Fibroblast of skin of scalp (primary cell): ENCODE results near the gene C20orf202. TPM values are rescaled to one million over a fixed set of nuclear protein-coding genes. Genes with fewer than 3 reads are reported as not detected.

ENCODE experiments used
- DNase-seq: peaks from one replicate; pipeline ENCODE4 v3.0.0-alpha.2; 2013
- polyA plus RNA-seq, 2 experiments: library from polyadenylated mRNA; unstranded; fragments of 120-200 nt; gene quantifications; one replicate each; pipeline ENCODE4 v1.2.1, GENCODE V29; 2013; ENCODE audit not compliant: insufficient read length in 2 of 2

C20orf202 gene
- polyA plus RNA-seq (2013, experiment 1 of 2; ENCODE audit: insufficient read length), result not detected
- polyA plus RNA-seq (2013, experiment 2 of 2; ENCODE audit: insufficient read length), result not detected

DNA sequence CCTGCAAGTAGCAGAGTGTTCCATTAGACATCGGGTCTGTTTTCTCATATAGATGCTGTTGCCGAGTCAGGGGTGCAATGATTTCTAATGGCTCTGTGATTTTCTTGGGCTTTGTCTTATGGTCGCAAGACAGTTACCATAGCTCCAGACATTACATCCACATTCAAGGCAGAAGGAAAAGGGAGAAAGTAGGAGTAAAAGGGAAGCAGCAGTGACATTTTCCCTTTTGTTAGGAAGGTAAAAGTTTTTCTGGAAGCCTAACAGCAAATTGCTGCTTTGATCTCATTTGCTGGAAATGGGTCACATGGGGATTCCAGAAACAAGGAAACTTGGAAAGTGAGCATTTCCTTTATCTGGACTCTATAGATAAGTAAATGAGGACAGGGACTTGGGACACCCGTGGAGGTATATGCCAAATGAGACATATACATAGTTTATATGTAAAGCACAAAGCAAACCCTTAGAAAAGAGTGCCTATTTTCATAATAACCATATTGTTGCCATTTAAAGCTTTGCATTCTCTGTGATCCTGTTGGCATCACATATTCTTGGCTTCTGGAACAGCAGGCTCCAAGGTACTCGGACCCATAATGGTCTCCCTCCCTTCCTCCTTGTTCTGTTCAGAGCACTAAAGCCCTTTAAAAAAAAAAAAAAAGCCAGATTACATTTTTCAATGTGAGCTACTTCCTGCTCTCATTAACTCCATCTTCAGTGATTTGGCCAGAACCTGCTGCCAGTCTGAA is at the start of gene C20orf202:
Gene C20orf202, plus strand, starts transcription at position 693 of the 743 bp plus-strand sequence. CDS start 132 bp downstream, outside the sequence.
- no peak for DNase-seq

DNA sequence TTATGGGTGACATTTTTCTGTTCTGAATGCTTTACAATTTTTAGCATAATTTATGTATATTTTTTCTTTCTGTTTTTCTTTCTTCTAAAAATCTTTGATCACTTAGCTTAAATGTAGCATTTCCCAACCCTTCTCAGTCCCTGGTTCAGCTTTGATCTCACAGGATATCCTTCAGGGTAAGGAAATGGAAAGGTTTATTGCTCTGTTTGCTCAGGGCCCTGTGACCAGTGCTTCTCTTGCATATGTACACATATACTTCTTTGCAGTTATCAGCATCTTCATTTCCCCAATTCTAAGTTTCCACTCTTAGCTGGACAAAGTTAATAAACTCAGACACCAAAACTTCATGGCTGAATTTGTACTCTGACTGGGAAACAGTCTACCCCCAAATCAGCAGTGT is 49.0 kb upstream of the C20orf202 start:
- no peak for DNase-seq

DNA sequence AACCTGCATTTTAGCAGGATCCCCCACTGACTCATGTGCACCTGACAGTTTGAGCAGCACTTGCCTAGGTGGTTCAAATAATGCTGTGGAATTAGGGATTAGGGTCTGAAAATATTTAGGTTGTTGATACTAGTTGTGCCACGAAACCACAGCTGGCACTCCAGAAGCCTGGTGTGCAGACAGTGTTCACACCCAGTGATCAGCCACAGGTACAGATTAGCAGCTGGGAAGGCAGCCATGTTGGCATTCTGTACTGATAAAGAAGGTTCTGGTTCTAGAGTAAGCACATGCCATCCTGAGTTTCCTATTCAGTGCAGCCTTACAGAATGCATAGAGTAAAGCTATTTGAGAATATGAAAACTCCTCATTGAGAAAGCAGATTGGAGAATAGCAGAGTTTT is 48.6 kb upstream of the C20orf202 start:
- no peak for DNase-seq

DNA sequence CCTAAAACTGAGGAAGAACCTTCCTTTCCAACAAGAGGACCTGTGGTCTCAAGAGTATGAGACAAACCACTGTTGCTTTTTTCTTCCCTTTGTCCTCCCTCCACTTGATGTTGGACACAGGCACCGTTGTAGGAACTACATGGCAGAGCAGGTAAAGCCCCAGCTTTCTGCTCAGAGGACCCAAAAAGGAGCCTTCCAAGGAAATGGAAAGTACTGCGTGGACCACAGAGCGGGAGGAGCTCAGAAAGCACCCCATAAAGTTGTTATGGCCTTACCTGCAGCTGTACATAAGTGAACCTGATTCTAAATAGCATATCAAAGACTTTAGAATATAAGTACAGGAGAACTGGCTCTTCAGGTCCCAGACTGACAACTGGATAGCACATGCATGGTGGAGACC is 47.9 kb upstream of the C20orf202 start:
- DNase-seq, result no peak

DNA sequence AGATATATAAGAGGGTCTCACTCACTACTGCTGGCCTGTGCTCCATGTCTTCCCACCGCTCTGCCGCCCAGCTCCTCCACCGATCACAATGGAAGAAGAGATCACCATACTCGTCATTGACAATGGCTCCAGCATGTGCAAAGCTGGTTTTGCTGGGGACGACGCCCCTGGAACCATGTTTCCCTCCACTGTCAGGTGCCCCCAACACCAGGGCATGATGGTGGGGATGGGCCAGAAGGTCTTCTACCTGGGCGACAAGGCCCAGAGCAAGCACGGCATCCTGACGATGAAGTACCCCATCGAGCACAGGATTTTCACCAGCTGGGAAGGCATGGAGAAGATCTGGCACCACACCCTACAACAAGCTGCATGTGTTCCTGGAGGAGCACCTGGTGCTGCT is 42.8 kb upstream of the C20orf202 start:
- no peak for DNase-seq

DNA sequence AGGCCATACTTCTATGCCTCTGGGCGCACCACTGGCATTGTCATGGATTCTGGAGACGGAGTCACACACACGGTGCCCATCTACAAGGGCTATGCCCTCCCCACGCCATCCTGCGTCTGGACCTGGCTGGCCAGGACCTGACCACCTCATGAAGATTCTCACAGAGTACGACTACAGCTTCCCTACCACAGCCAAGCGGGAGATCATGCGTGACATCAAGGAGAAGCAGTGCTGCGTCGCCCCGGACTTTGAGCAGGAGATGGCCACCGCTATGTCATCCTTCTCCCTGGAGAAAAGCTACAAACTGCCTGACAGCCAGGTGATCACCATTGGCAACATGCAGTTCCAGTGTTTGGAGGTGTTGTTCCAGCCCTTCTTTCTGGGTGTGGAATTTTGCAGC is 42.3 kb upstream of the C20orf202 start:
- no peak for DNase-seq

DNA sequence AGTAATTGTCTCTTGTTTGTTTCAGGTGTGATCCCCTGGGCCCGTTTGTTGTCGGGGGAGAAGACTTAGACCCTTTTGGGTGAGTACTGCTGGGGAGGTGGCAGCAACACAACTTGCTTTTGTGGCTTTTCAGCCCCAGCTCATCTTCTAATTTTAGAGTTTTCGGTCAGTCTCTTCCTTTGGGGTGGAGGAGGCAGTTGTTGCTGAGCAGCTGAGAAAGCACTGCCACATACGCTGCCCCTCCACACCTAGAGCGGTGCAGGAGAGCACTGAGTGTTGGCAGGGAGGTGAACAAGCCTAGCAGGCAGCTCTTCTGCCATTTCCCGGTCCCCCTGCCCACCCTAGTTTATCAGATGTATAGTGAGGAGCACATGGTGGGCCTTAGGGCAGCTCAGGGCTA is 40.1 kb upstream of the C20orf202 start:
- no peak for DNase-seq

DNA sequence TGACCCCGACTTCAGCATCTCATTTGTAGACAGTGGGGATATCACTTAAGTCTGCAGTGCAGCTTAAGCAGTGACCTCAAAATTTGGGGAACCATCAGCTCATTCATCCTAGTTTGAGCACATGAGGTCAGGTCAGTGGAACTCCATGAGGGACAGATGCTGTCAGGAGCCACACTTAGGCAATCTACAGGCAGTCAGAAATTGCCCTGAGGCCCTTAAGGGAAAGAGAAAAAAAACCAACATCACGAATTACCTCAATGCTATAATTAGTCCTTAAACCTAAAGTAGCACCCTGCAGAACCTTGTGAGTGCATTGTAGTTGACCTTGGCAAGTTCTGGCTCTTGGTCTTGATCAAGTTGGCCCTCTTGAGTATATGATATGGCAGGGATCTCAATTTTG is 39.6 kb upstream of the C20orf202 start:
- DNase-seq, result no peak

DNA sequence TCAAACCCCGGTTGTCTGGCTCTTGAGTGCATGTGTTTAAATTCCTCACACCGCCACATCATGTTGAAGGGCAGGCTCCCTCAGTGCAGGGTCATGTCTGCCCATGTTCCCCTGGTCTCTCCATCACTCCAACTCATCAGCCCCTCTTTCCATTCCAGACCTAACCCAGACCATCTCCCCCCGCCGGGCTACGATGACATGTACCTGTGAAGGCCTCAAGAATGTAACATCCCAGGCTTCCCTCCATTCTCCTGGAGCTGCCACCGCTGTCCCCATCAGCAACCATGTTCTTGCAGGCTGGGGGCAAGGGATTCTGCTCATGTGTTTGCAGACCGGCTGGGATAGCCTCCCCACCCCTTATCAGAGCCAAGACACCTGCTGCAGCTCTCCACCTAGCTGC is 38.4 kb upstream of the C20orf202 start:
- DNase-seq, result no peak

DNA sequence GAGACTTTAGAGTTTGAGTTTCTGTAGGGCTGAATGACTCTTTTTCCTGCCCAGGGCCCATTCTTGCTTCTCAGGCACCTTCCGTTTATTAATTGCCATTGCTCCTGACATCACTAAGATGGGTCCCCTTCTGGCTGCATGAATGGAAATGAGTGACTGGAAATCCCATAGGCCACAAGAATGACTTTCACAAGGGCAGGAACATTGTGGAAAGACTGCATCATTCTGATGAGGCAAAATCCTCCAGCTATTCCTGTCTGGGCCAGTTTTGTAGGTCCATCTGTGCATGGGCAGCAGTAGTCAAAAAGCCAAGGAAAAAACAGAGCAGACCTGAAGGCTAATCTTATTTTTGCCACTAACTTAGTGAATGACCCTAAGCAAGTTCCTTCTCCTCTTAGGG is 37.7 kb upstream of the C20orf202 start:
- no peak for DNase-seq

DNA sequence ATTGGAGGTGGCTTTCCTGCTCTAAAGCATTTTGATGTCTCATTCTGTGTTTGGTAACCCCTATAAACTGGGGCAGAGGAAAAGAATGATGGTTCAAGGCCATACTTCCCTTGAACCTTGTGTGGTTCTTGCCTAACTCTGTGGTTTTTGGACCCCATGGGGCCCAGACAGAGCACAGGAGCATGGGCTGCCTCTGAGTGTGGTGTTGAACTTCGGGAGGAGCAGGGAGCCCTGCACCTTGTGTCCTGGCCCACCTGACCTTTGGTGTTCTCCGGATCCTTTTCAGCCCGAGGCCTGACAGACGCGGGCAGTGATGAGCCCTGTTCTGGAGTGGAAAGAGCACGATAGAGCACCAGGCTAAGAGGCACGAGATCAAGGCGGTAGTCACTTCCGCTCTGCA is 37.3 kb upstream of the C20orf202 start:
- no peak for DNase-seq

DNA sequence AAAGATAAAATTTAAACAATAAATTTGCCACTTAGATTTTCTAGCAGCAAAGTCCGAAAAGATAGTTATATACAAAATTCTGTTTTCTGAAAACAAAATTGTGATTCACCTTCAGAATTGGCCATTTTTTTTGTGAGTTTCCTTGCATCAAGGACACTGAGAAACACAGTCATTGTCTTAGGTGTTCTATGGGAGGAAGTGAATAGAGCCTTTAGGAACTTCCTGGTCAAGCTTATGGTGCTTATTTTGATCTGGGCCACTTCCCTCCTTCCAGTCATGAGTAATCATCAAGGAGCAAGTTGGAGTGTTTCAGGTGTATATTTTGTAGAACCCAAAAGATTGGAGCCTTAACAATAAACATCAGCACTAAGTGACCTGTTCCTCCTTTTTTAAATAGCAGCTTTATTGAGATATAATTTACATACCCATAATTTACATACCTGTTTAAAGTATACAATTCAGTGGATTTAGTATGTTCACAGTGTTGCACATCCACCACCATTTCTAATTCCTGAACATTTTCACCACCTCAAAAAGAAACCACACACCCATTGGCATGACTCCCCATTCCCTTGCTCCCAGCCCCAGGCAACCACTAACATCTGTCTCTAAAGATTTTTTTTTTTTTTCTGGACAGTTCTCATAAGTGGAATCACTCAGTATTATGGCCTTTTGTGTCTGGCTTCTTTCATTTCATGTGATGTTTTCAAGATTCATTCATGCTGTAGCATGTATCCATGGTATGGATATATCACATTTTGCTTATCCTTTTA is 36.1 kb upstream of the C20orf202 start:
- DNase-seq, result no peak

DNA sequence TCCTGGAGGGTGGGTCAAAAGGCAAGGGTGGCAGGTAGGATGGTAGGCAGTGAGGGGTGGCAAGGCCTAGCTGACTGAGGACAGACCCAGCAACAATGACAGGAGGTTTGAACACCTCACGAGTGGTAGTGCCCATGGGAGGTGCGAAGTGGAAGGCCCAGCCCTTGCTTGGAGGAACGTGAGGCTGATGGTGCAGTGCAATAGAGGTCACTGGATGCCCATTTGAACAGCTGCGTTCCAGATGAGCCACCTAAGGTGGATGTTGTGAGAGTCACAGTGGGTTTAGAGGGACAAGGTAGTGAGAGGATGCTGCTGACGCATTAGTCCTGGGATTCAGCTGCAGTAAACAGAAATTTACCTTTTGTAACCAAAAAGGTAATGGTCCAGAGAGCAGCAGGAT is 34.0 kb upstream of the C20orf202 start:
- DNase-seq, result no peak

DNA sequence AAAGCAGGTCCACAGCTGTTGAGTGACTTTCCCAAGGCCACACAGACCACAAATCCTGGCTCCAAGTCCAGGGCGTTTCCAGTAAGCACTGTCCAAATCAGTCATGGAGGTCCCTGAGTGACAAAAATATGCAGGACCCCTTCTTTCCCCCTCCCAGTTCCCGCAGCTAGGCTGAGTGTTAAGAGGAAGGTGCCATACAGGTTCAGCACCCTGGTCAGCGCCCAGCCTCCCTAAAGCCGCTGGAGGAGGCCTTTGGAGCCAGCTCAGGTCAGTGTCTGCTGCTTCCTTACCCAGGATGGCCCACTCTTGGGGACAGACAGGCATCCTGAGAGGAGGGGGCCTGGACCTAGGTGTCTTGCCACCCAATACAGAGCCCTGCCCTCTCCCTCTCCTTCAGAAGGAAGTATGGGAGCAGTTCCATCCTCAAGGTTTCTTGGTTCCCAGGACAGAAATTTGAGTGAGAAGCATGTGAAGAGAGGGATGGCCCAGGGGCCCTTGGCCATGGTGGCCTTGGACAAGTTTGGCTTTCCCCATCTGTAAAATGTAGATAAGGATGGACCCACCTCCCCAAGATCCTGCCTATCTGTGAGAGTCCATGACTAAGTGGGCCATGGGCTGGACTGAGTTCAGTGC is 31.7 kb upstream of the C20orf202 start:
- DNase-seq, result peak; percentile 44

DNA sequence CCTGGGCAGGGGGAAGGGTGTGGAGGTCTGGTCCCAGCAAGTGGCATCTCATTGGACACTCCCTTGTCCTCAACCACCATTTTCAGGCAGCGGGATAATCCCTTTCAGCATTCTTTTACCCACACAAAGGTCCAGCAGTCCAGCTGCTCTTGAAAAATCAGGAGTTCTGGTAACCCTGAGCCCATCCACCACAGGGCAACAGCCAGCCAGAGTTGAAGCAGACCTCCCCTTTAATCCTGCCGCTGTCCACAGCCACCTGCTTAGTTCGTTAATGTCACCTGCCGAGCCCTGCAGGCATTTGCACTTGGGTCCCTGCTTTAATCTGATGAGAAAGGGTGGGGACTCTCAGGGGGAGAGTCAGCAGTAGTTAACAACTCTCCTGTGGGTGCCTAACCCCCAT is 29.6 kb upstream of the C20orf202 start:
- DNase-seq, result no peak

DNA sequence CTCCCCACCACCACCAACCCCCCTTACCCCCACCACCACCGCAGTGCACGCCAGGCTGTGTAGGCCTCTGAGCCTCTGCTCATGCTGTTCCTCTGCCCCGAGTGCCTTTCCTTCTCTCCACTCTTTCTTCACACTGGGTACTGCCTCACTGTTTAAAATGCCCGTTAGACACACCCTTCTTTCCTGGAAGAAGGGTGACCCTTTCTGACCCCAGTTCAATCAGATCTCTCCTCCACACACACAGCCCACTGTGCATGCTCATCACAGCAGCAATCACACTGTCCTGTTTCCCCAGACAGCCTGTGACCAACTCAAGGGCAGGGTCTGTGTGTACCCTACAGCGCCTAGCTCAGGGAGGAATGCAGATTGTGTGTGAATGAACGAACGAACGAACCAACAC is 28.5 kb upstream of the C20orf202 start:
- no peak for DNase-seq

DNA sequence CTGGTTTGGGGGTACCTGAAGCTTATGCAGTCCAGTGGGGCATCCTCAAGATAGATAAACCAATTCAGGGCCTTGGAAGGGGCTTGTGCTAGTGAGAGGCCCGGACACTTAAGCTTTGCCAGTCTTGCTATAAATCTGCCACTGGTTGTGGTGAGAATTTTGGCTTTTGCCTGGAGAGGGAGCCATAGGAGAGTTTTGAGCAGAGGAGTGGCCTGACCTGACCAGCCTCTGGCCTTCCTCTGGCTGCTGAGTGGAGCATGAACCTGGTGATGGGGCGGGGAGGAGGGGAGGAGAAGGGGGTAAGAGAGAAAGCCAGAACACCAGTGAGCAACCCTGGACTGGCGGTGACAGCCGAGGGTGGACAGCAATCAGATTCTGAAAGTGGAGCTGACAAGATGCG is 25.6 kb upstream of the C20orf202 start:
- DNase-seq, result no peak

DNA sequence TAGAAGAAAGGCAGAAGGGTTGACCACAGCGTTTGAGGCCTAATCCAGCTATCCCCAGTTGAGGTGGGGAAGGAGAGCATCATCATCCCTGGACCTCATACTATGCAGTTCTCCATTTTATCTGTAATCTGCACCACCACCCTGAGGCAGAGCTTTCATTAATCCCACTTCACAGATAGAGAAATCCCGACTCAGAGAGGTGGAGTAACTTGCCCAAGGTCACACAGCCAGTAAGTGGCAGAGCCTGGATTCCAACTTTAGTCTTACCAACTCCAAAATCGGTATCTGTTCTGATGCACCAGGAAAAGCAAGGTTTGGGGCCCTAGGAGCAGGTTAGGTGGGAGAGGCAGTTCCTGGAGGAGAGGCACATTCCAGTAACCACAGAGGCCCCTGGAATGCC is 25.2 kb upstream of the C20orf202 start:
- no peak for DNase-seq

DNA sequence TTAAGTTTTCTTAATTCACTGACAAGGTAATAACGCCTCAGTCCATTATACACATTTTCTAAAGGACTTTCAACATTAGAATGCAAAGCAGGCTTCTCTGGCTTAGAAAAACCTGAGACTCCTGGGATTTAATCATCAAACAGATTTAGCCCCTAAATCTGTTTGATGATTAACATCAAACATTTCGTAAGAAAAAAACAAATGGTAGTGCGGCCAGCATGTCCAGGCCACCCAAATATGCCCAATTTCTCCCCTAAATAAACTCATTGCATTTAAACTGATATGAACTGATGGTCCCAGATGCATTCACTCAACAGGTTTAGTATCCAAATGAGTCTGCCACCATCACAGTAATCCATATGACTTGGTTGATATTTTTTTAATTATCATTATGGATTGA is 24.6 kb upstream of the C20orf202 start:
- no peak for DNase-seq

DNA sequence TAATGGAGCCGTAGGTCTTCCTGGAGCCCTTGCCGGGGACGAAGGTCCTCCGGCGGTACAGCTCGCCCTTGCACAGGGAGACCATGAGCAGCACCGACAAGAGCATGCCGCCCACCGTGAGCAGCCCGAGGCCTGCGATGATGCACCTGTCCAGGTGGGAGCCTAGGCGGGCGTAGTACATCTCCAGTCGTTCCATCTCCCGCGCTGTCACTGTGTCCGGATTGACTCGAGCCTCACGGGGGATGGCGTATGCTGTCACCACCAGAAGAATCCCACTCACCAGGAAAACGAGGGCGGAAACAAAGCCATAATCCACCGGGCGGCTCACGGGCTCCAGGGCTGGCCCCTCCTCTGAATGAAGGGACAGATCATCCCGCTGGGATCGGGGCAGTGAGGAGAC is 22.3 kb upstream of the C20orf202 start:
- DNase-seq, result no peak

DNA sequence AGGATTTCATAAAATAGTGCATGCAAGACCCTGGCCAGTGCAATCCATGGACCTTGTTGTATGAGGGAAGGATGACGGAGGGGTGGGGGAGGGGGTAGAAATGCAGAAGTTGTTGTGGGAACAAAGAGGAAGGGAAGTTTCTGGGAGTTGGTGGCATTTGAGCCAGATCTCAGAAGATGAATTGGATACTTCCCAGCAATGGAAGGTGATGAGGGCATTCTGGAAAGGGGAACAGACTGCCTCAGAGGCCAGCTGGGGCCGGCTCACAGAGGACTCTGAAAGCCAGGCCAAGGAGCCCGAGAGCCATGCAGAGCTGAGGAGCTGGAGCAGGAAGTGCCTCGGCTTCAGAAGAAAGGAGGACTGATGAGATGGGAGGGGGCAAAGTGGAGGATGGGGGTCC is 21.1 kb upstream of the C20orf202 start:
- no peak for DNase-seq

DNA sequence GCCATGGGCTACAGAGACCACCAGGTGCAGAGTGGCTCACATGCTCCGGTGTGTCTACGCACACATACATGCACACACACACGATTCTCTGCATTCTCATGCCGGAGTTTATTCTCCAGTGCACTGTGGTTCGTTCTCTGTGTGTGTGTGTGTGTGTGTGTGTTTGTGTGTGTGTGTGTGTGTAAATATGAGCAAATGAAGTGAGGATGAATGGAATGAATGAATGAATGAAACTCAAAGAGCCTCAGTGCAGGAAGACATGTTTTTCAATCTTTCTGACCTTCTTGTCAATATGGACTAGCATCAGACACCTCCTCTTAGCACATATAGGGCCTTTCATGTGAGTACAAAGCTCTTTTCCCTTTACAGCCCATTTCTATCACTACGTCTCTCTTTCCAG is 20.1 kb upstream of the C20orf202 start:
- DNase-seq, result no peak

DNA sequence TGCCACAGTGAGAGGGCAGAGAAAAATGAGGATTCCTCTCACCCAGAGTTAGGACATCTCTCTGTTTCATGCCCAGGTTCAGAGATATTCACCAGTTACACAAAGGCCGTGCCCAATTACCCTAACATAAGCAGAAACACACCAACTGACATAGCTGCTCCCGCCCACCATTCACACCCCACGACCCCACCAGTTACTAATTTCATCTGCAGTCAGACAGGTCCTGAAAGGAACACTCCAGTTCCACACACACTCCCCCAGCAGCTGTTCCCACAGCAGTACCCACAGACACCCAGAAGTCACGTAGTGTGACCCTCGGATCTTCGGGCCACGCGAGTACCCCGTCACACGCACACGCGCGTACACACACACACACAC is 19.0 kb upstream of the C20orf202 start:
- DNase-seq, result no peak
